GM19455 (cell line): ENCODE measurements around the gene CSGALNACT2.
A peak's percentile ranks its signal among the peaks of the same experiment; 100 is the strongest.
"Not testable (repeated sequence)": the region's sequence is repeated elsewhere in the genome, so short reads cannot be mapped to it uniquely, and the experiment has no call there.

ENCODE experiments used
- ATAC-seq: cut with Tn5 transposase; IDR thresholded peaks from one replicate; pipeline ENCODE4 v1.9.1; 2021; ENCODE audit not compliant: unreplicated experiment

CSGALNACT2 gene, protein sequence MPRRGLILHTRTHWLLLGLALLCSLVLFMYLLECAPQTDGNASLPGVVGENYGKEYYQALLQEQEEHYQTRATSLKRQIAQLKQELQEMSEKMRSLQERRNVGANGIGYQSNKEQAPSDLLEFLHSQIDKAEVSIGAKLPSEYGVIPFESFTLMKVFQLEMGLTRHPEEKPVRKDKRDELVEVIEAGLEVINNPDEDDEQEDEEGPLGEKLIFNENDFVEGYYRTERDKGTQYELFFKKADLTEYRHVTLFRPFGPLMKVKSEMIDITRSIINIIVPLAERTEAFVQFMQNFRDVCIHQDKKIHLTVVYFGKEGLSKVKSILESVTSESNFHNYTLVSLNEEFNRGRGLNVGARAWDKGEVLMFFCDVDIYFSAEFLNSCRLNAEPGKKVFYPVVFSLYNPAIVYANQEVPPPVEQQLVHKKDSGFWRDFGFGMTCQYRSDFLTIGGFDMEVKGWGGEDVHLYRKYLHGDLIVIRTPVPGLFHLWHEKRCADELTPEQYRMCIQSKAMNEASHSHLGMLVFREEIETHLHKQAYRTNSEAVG

GRCh38 chr10:43138021-43138756, at the start of gene CSGALNACT2:
TSS of gene CSGALNACT2 (plus strand) at chr10:43138445. CDS start at chr10:43155150, 16,705 bp downstream.
- ATAC-seq: peak; percentile 67

DNA sequence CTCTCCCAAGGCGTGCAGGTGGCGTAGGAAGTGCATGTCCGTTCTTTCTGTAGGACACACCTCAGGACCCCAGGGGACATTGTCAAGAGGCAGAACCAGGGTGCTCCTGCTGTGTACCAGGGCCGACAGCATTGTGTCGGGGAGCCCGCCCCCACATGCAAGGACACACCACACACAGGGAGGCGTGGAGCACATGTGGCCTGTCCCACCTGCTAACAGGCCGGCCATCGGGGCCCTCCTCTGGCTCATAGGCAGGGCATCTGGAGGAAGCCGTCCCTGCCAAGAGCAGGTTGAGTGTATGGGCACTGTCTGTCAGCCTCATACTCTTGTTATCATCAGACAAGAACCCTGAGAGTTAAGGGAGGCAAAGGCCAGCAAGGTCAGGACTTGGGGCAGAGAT, 48.7 kb upstream of the CSGALNACT2 start:
- no peak for ATAC-seq

DNA sequence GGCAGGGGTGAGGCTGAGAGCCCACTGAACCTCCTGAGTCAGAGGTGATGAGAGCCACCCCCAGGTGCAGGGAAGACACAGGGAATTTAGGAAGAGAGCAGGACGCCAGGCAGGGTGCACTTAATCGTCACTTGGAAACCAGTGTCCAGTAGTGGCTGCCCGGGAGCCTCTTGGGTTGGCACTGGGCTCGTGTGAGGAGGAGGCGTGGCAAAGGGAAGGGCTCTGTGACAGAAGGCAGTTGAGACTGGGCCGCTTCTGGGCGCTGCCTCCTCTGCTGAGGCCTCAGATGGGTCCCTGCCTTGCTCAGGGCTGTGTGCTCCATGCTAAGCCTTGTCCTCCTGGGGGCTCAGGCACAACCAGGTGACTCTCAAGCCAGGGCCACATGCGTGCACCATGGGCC, 48.1 kb upstream of the CSGALNACT2 start:
- no peak for ATAC-seq

- no peak for ATAC-seq
These were observed 47.6 kb upstream of the CSGALNACT2 start for GRCh38 chr10:43090664-43091063.

DNA sequence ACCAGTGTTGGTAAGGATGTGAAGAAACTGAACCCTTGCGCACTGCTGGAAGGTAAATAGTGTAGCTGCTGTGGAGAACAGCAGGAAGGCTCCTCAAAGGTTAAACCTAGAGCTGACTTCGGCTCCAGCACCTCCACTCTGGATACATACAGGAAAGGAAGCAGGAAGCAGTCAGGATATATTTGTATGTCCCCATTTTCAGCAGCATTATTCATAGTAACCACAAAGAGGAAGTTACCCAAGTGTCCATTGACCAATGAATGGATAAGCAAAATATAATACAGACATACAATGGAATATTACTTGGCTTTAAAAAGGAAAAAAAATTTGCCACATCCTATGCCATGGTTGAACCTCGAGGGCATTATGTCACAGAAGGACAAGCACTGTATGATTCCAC, 46.4 kb upstream of the CSGALNACT2 start:
- ATAC-seq: no peak

- no peak for ATAC-seq
These were observed 44.7 kb upstream of the CSGALNACT2 start for GRCh38 chr10:43093423-43094076.

- no peak for ATAC-seq
These were observed 44.2 kb upstream of the CSGALNACT2 start for GRCh38 chr10:43094085-43094484.

- not testable (repeated sequence) for ATAC-seq
These were observed 38.9 kb upstream of the CSGALNACT2 start for GRCh38 chr10:43099339-43099738.

DNA sequence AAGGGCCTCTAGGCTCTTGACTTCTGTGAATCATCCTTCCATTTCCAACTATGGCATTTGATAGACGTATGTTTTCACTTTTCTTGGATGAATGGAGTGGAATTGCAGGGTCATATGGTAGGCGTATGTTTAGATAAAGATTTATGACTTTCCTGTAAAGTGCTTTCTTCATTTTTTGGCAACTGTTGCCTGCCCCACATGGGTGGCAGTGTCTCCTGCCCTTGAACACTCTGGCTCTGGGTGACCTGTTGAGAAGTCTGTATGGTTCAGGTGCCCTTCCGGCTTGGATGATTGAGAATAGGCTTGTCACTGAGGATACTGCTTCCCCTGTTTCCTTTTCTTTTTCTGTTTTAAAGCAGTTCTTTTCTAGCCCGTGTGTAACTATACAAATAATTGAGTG, 38.3 kb upstream of the CSGALNACT2 start:
- no peak for ATAC-seq

- ATAC-seq: no peak
These were observed 37.9 kb upstream of the CSGALNACT2 start for GRCh38 chr10:43100366-43100765.

DNA sequence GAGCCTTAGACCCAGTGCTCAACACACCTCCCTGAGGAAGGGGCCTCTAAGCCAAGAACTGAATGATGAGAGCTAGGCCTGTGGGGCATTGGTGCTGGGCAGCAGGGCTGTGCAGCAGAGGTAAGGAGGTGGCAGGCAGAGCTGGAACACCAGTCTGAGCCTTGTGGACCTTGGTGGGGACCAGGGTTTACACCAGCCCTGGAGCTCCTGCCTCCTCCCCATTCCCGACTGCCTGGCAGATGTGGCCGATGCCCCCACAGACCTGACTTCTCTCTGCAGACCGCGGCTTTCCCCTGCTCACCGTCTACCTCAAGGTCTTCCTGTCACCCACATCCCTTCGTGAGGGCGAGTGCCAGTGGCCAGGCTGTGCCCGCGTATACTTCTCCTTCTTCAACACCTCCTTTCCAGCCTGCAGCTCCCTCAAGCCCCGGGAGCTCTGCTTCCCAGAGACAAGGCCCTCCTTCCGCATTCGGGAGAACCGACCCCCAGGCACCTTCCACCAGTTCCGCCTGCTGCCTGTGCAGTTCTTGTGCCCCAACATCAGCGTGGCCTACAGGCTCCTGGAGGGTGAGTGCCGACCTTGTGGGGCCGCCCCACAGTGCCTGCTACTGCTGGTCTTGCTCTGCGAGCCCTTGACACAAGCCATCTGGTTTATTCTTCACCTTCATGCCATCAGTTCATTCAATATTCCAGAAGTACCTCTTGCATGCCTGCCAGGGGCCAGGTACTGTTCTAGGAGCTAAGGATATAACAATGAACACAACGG, 36.0 kb upstream of the CSGALNACT2 start:
- ATAC-seq: no peak

DNA sequence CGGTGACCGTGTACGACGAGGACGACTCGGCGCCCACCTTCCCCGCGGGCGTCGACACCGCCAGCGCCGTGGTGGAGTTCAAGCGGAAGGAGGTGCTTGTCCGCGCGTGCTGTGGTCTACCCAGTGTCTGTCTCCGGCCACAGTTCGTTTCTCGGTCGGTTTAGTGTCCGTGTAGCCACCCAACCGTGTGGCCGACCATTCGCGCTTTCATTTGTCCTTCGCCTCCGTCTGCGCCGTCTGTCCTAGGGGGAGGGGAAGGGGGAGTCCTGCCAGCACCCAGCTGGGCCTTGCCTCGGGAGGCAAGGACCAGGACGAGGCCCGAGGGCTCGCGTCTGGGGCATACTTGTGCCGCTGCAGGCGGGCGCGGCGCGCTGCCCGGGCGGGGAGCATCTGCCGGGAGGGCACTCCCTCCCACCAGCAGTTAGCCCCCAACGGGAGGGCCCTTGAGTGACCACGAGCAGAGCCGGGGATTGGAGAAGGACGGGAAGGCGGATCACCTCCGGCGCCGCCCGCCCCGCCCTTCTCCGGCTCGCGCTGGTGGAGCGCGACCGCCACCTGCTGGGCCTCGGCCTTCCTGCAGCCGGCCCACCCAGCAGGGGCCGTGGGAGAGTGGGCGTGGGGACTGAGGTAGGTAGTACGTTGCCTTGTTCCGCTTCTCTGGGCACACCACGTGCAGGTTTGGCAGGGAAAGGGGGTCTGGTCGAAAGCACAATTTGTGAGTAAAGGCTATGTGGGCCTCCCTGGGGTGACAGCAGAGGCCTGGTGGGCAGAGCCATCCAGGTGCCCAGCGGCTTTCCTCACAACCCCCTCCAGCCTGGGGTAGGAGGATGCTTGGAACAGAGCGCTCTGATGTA, 32.9 kb upstream of the CSGALNACT2 start:
- ATAC-seq: peak; percentile 83

GRCh38 chr10:43105956-43106229, 32.4 kb upstream of the CSGALNACT2 start:
- ATAC-seq: peak; percentile 2

DNA sequence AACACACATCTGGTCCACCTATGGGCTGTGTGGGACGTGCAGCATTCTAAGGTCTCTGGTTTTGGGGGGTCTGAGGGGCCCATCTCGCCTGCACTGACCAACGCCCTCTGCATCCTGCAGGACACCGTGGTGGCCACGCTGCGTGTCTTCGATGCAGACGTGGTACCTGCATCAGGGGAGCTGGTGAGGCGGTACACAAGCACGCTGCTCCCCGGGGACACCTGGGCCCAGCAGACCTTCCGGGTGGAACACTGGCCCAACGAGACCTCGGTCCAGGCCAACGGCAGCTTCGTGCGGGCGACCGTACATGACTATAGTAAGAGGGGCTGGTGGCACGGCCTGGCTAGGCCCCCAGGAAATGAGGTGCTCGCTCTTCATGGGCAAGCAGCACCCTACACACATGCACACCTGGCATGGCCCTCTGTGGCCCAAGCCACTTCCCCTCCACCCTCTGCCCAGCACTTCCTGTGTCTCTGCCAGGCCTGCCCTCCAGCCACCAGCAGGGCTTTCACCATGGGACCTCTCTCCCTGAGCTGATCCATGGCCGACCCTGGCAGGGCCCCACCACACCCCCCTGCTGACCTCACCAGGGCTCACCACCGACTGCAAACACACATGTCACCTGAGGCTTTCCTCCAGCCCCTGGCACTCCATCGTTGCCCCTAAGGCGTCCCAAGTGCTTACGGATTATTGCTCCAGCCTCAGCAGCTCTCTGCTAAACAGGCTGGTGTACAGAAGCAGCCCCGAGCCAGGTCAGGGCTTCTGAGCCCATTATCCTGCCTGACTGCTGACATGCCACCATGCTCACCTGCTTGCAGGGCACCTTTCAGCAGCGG, 31.8 kb upstream of the CSGALNACT2 start:
- ATAC-seq: no peak

GRCh38 chr10:43108951-43109350, 29.3 kb upstream of the CSGALNACT2 start:
- ATAC-seq: no peak

GRCh38 chr10:43109671-43110249, 28.5 kb upstream of the CSGALNACT2 start:
- no peak for ATAC-seq

- peak; percentile 61 for ATAC-seq
These were observed 27.7 kb upstream of the CSGALNACT2 start for GRCh38 chr10:43110338-43111071.

- no peak for ATAC-seq
These were observed 27.1 kb upstream of the CSGALNACT2 start for GRCh38 chr10:43111101-43111500.
